HepG2 (cell line): ENCODE measurements around the gene HYAL2. TPM values are rescaled to one million over a fixed set of nuclear protein-coding genes. Genes with fewer than 3 reads are reported as not detected.

Experiments
- AHR ChIP-seq: IDR thresholded peaks from 2 replicates; pipeline ENCODE4 v1.6.1; 2018; ENCODE audit warnings: missing genetic modification reagents, missing compliant biosample characterization
- CC2D1A ChIP-seq: sonication (generic); formaldehyde crosslinking; IDR thresholded peaks from 2 replicates; pipeline ENCODE4 v1.8.1; 2023; ENCODE audit warnings: mild to moderate bottlenecking, missing genetic modification reagents
- CEBPB ChIP-seq: IDR thresholded peaks from 2 replicates; pipeline ENCODE4 v1.6.1; 2011; ENCODE audit warnings: low read depth, low read length, improper control_type of control experiment, borderline replicate concordance
- EED ChIP-seq: sonication (generic); formaldehyde crosslinking; IDR thresholded peaks from 2 replicates; pipeline ENCODE4 v1.5.0; 2020; ENCODE audit warnings: mild to moderate bottlenecking, missing genetic modification reagents
- HINFP ChIP-seq: sonication (generic); formaldehyde crosslinking; IDR thresholded peaks from 2 replicates; pipeline ENCODE4 v1.4.0; 2020; ENCODE audit warnings: low read depth, mild to moderate bottlenecking, missing genetic modification reagents
- IKZF1 ChIP-seq: fragments of 450-650 bp; IDR thresholded peaks from 2 replicates; pipeline ENCODE4 v1.7.1; 2016
- JARID2 ChIP-seq: sonication (generic); formaldehyde crosslinking; IDR thresholded peaks from 2 replicates; pipeline ENCODE4 v1.8.1; 2023; ENCODE audit warnings: missing genetic modification reagents, inconsistent platforms; ENCODE audit not compliant: insufficient replicate concordance
- JUN ChIP-seq: sonication (generic); formaldehyde crosslinking; IDR thresholded peaks from 2 replicates; pipeline ENCODE4 v1.4.0; 2020; ENCODE audit warnings: mild to moderate bottlenecking, missing genetic modification reagents
- MED1 ChIP-seq: sonication (generic); formaldehyde crosslinking; IDR thresholded peaks from 2 replicates; pipeline ENCODE4 v1.4.0; 2020; ENCODE audit warnings: missing genetic modification reagents
- MYC ChIP-seq: sonication (generic); formaldehyde crosslinking; IDR thresholded peaks from 2 replicates; pipeline ENCODE4 v1.9.0; 2021; ENCODE audit warnings: missing genetic modification reagents, borderline replicate concordance
- NFKB2 ChIP-seq: sonication (generic); formaldehyde crosslinking; IDR thresholded peaks from 2 replicates; pipeline ENCODE4 v1.4.0; 2020; ENCODE audit warnings: missing genetic modification reagents, borderline replicate concordance
- PCBP2 ChIP-seq: fragments of 200-400 bp; formaldehyde crosslinking; optimal IDR thresholded peaks from 2 replicates; pipeline ENCODE3; 2018; ENCODE audit warnings: low read length, low read depth; ENCODE audit not compliant: poor library complexity, severe bottlenecking
- PHF8 ChIP-seq: sonication (generic); formaldehyde crosslinking; IDR thresholded peaks from 2 replicates; pipeline ENCODE4 v1.5.0; 2020; ENCODE audit warnings: missing genetic modification reagents
- SNAI1 ChIP-seq: sonication (generic); formaldehyde crosslinking; IDR thresholded peaks from 2 replicates; pipeline ENCODE4 v1.5.0; 2020; ENCODE audit warnings: mild to moderate bottlenecking, missing genetic modification reagents, borderline replicate concordance
- ZBTB26 ChIP-seq: IDR thresholded peaks from 2 replicates; pipeline ENCODE4 v1.6.1; 2016; ENCODE audit warnings: missing compliant biosample characterization, missing genetic modification reagents, borderline replicate concordance
- ZNF281 ChIP-seq: sonication (generic); formaldehyde crosslinking; IDR thresholded peaks from 2 replicates; pipeline ENCODE4 v1.4.0; 2020; ENCODE audit warnings: missing genetic modification reagents, borderline replicate concordance
- ZNF292 ChIP-seq: sonication (generic); formaldehyde crosslinking; IDR thresholded peaks from 2 replicates; pipeline ENCODE4 v1.8.1; 2022; ENCODE audit warnings: mild to moderate bottlenecking, low read depth, missing genetic modification reagents, borderline replicate concordance
- ZNF431 ChIP-seq: sonication (generic); formaldehyde crosslinking; IDR thresholded peaks from 2 replicates; pipeline ENCODE4 v1.9.0; 2022; ENCODE audit warnings: missing genetic modification reagents, low read depth, mild to moderate bottlenecking, borderline replicate concordance
- ZNF749 ChIP-seq: sonication (generic); formaldehyde crosslinking; IDR thresholded peaks from 2 replicates; pipeline ENCODE4 v1.8.0; 2022; ENCODE audit warnings: mild to moderate bottlenecking, missing genetic modification reagents, moderate library complexity, borderline replicate concordance
- ZXDC ChIP-seq: sonication (generic); formaldehyde crosslinking; IDR thresholded peaks from 2 replicates; pipeline ENCODE4 v1.5.0; 2020; ENCODE audit warnings: mild to moderate bottlenecking, missing genetic modification reagents
- polyA plus RNA-seq, 8 experiments: library from polyadenylated mRNA; depleted of rRNA in 3 of 8; stranded (reverse) in 7 of 8; unstranded in 1 of 8; fragments of >200 nt; fragmentation: Illumina TruSeq in 4 of 8; extraction: Trizol in 4 of 8; gene quantifications; 2 replicates each; pipeline versions ENCODE4 v1.2.1 to v1.2.3, GENCODE V29; 2011 to 2016; ENCODE audit warnings: low read depth in 4 of 8, missing spikeins in 1 of 8, mixed read lengths in 1 of 8; ENCODE audit not compliant: insufficient read depth in 1 of 8
- total RNA-seq, 5 experiments: library from RNA; depleted of rRNA; stranded (reverse); fragments of >200 nt; fragmentation: Illumina TruSeq; extraction: Trizol; gene quantifications; 2 replicates each; pipeline ENCODE4 v1.2.3, GENCODE V29; 2016; ENCODE audit warnings: low read depth in 1 of 5

Gene HYAL2
- total and polyA plus RNA-seq, 2 of the 13 experiments (the other 11 are each of a cell fraction or from before 2014, with no cell fraction given): 76.2 to 102 TPM

DNA sequence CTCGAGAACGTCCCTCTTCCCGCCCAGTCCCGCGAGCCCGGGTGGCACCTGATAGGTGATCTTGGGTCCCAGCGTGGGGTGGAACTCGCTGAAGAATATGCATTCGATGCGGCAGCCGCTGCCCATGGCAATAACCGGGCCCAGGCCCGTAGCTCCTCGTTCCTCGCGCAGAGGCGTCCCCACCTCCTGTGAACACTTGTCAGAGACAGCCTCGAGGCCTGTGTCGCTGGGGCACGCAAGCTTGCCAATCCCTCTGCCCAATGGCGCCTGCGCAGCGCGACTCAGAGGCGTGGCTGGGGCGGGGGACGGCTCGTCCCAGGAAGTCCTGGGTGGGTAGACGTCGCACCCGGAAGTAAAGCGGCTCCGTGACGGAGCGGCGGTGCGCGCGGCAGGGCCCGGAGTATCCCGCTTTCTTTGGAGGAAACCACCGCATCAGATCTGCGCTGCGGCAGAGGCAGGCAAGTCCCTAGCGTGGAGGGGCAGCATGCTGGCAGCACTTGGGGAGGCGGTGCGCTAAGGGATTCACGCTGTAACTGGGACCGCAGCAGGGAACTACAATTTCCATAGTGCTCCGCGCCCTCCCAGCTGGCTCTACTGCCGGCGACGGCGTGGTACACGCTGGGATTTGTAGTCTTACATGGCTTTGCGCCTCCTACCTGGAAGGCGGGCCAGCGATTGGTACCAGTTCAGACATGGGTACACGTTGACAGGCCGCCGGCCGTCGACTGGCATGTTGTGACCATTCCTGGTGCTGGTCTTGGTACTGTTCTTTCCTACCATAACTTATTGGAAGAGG lies 28.2 kb upstream of the HYAL2 start, which contains the start of the genes CYB561D2 and NPRL2 (continued):
- peak; percentile 89 for TF ChIP-seq ZBTB26 (CRISPR knock-in tag)
- TF ChIP-seq CEBPB: no peak
- TF ChIP-seq EED (CRISPR knock-in tag): peak; percentile 73; the same call in 1 of the 2 replicates
- peak; percentile 88; the same call in 1 of the 2 replicates for TF ChIP-seq SNAI1 (CRISPR knock-in tag)
- peak; percentile 98 for TF ChIP-seq NFKB2
- no peak for TF ChIP-seq JARID2 (CRISPR knock-in tag)
- peak; percentile 87 for TF ChIP-seq MYC
- TF ChIP-seq PHF8: peak; percentile 92
- TF ChIP-seq ZNF292: peak; percentile 77; the same call in 1 of the 2 replicates
- 0 out of 2 replicates have a peak, but pooled peaks have one; percentile 33 for TF ChIP-seq CC2D1A
- TF ChIP-seq ZXDC (CRISPR knock-in tag): no peak; the same call in 1 of the 2 replicates
- TF ChIP-seq JUN: peak; percentile 13; the same call in 1 of the 2 replicates
- no peak; the same call in 1 of the 2 replicates for TF ChIP-seq ZNF749 (CRISPR knock-in tag)
- TF ChIP-seq HINFP (CRISPR knock-in tag): peak; percentile 84; the same call in 1 of the 2 replicates
- peak; percentile 72 for TF ChIP-seq ZNF431 (CRISPR knock-in tag)
- peak; percentile 97 for TF ChIP-seq AHR
- TF ChIP-seq ZNF281 (CRISPR knock-in tag): peak; percentile 54; the same call in 1 of the 2 replicates
- TF ChIP-seq PCBP2: no peak
- TF ChIP-seq IKZF1: no peak
- TF ChIP-seq MED1 (CRISPR knock-in tag): peak; percentile 71; the same call in 1 of the 2 replicates
